ENCODE results near the gene PADI4.

The PADI4 gene

GRCh38 chr1:17306407-17306806 lies 1.6 kb upstream of the PADI4 start:
- Histone ChIP-seq H3K27me3 (ENCODE audit: control insufficient read depth, insufficient read depth, low read length) (no peaks in the 10 kb centered on the region), H3K36me3 (ENCODE audit: control insufficient read depth, low read depth, low read length) (no peaks in the 10 kb centered on the region), H3K27ac (ENCODE audit: low read length) (no peak overlapping the region), H3K9ac (ENCODE audit: low read length) (no peak overlapping the region), H3K4me3 (ENCODE audit: low read length) (no peak overlapping the region), H3K9me3 (ENCODE audit: control insufficient read depth, low read depth, low read length) (peaks cover 10% of the 10 kb centered on the region), H3K4me1 (ENCODE audit: control insufficient read depth, low read depth, low read length) (peaks cover 4% of the 10 kb centered on the region)

GRCh38 chr1:17306921-17307320 lies 1.1 kb upstream of the PADI4 start:
- Histone ChIP-seq H3K9me3 (ENCODE audit: control insufficient read depth, low read depth, low read length) (peaks cover 7% of the 10 kb centered on the region), H3K27me3 (ENCODE audit: control insufficient read depth, insufficient read depth, low read length) (no peaks in the 10 kb centered on the region), H3K4me3 (ENCODE audit: low read length) (no peak overlapping the region), H3K27ac (ENCODE audit: low read length) (no peak overlapping the region), H3K4me1 (ENCODE audit: control insufficient read depth, low read depth, low read length) (peaks cover 4% of the 10 kb centered on the region), H3K9ac (ENCODE audit: low read length) (no peak overlapping the region), H3K36me3 (ENCODE audit: control insufficient read depth, low read depth, low read length) (no peaks in the 10 kb centered on the region)

GRCh38 chr1:17307329-17307728 lies 668 bp upstream of the PADI4 start:
- Histone ChIP-seq H3K4me3 (ENCODE audit: low read length) (no peak overlapping the region), H3K36me3 (ENCODE audit: control insufficient read depth, low read depth, low read length) (no peaks in the 10 kb centered on the region), H3K4me1 (ENCODE audit: control insufficient read depth, low read depth, low read length) (peaks cover 4% of the 10 kb centered on the region), H3K9me3 (ENCODE audit: control insufficient read depth, low read depth, low read length) (peaks cover 3% of the 10 kb centered on the region), H3K9ac (ENCODE audit: low read length) (no peak overlapping the region), H3K27ac (ENCODE audit: low read length) (no peak overlapping the region), H3K27me3 (ENCODE audit: control insufficient read depth, insufficient read depth, low read length) (no peaks in the 10 kb centered on the region)

DNA sequence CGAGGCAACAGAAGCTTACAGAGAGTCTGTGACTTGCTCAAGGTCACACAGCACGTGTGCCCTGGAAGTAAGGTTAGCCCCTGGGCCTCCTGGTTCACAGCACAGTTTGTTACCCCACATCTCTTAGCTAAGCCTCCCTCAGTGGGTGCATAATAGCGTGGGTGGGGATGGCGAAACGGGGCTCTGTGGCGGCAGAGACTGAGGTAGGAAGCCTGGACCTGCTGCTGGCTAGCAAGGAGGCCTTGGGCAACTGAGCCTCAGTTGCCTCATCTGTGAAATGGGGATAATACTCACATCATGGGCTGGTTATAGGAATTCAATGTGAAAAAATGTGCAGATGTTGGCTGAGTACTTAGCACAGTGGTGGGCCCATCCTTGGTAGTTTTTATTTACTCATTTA lies 596 bp downstream of the PADI4 start:
- Histone ChIP-seq H3K9me3 (ENCODE audit: control insufficient read depth, low read depth, low read length) (no peaks in the 10 kb centered on the region), H3K9ac (ENCODE audit: low read length) (no peak overlapping the region), H3K4me3 (ENCODE audit: low read length) (no peak overlapping the region), H3K4me1 (ENCODE audit: control insufficient read depth, low read depth, low read length) (peaks cover 4% of the 10 kb centered on the region), H3K27ac (ENCODE audit: low read length) (no peak overlapping the region), H3K27me3 (ENCODE audit: control insufficient read depth, insufficient read depth, low read length) (no peaks in the 10 kb centered on the region), H3K36me3 (ENCODE audit: control insufficient read depth, low read depth, low read length) (no peaks in the 10 kb centered on the region)

GRCh38 chr1:17309426-17310067 lies 1.6 kb downstream of the PADI4 start:
- Histone ChIP-seq H3K36me3 (ENCODE audit: control insufficient read depth, low read depth, low read length) (no peaks in the 10 kb centered on the region), H3K4me3 (ENCODE audit: low read length) (no peak overlapping the region), H3K27ac (ENCODE audit: low read length) (no peak overlapping the region), H3K27me3 (ENCODE audit: control insufficient read depth, insufficient read depth, low read length) (no peaks in the 10 kb centered on the region), H3K4me1 (ENCODE audit: control insufficient read depth, low read depth, low read length) (peaks cover 4% of the 10 kb centered on the region), H3K9me3 (ENCODE audit: control insufficient read depth, low read depth, low read length) (no peaks in the 10 kb centered on the region), H3K9ac (ENCODE audit: low read length) (no peak overlapping the region)

DNA sequence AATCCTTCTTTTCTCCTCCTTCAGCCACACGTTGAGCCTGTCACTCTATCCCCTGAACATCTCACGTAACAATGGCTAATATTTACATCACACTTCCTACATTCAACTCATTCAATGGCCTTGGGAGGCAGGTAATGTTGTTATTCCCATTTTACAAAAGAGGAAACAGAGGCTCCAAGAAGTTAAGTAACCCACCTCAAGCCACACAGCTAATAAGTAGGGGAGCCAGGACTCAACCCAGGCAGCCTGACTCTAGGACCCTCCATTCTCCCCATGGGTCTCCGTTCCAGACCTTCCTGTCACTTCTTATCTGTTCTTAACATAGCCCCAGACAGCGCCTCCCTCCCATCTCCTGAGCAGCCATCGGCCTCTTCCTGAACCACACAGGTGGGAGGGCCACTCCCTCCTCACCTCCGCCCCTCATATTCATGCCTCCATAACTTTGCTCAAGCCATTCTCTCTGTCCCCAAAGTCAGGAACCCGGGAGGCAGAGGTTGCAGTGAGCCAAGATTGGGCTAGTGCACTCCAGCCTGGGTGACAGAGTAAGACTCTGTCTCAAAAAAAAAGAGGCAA lies 2.2 kb downstream of the PADI4 start:
- Histone ChIP-seq H3K9ac (ENCODE audit: low read length) (no peak overlapping the region), H3K36me3 (ENCODE audit: control insufficient read depth, low read depth, low read length) (no peaks in the 10 kb centered on the region), H3K27me3 (ENCODE audit: control insufficient read depth, insufficient read depth, low read length) (no peaks in the 10 kb centered on the region), H3K27ac (ENCODE audit: low read length) (no peak overlapping the region), H3K4me1 (ENCODE audit: control insufficient read depth, low read depth, low read length) (peaks cover 4% of the 10 kb centered on the region), H3K9me3 (ENCODE audit: control insufficient read depth, low read depth, low read length) (no peaks in the 10 kb centered on the region), H3K4me3 (ENCODE audit: low read length) (no peak overlapping the region)

- no peaks in the 10 kb centered on the region for H3K36me3 ChIP-seq (ENCODE audit: control insufficient read depth, low read depth, low read length)
- no peak overlapping the region for H3K9ac ChIP-seq (ENCODE audit: low read length)
- H3K4me1 ChIP-seq (ENCODE audit: control insufficient read depth, low read depth, low read length): peaks cover 5% of the 10 kb centered on the region
- H3K9me3 ChIP-seq (ENCODE audit: control insufficient read depth, low read depth, low read length): no peaks in the 10 kb centered on the region
- H3K27me3 ChIP-seq (ENCODE audit: control insufficient read depth, insufficient read depth, low read length): no peaks in the 10 kb centered on the region
- no peak overlapping the region for H3K27ac ChIP-seq (ENCODE audit: low read length)
- H3K4me3 ChIP-seq (ENCODE audit: low read length): no peak overlapping the region
Measured at GRCh38 chr1:17313530-17314309, 5.7 kb downstream of the PADI4 start.

- no peak overlapping the region for H3K9ac ChIP-seq (ENCODE audit: low read length)
- H3K4me1 ChIP-seq (ENCODE audit: control insufficient read depth, low read depth, low read length): peaks cover 5% of the 10 kb centered on the region
- no peak overlapping the region for H3K4me3 ChIP-seq (ENCODE audit: low read length)
- no peaks in the 10 kb centered on the region for H3K9me3 ChIP-seq (ENCODE audit: control insufficient read depth, low read depth, low read length)
- H3K36me3 ChIP-seq (ENCODE audit: control insufficient read depth, low read depth, low read length): no peaks in the 10 kb centered on the region
- H3K27ac ChIP-seq (ENCODE audit: low read length): no peak overlapping the region
- no peaks in the 10 kb centered on the region for H3K27me3 ChIP-seq (ENCODE audit: control insufficient read depth, insufficient read depth, low read length)
Measured at GRCh38 chr1:17314491-17314971, 6.5 kb downstream of the PADI4 start.

- Histone ChIP-seq H3K27ac (ENCODE audit: low read length) (no peak overlapping the region), H3K27me3 (ENCODE audit: control insufficient read depth, insufficient read depth, low read length) (no peaks in the 10 kb centered on the region), H3K4me3 (ENCODE audit: low read length) (no peak overlapping the region), H3K9me3 (ENCODE audit: control insufficient read depth, low read depth, low read length) (no peaks in the 10 kb centered on the region), H3K36me3 (ENCODE audit: control insufficient read depth, low read depth, low read length) (no peaks in the 10 kb centered on the region), H3K9ac (ENCODE audit: low read length) (no peak overlapping the region), H3K4me1 (ENCODE audit: control insufficient read depth, low read depth, low read length) (peaks cover 5% of the 10 kb centered on the region)
Measured at GRCh38 chr1:17315542-17316130, 7.6 kb downstream of the PADI4 start.

DNA sequence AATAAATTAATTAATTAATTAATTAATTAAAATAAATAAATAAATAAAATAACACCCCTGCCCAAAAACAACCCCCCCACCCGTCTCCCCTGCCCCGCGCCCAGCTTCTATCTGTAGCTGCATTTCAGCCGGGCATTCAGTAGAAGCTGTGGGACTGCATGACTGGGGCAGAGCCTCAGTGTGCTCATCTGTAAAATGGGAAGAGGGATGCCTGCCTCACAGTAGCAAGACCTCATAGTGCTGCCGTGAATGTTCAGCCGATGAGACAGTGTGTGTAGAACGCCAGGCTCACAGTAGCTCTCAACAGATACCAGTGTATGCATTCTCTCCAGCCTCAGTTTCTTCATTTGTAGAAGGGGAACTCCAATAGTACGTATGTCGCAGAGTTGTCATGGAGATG lies 8.7 kb downstream of the PADI4 start:
- Histone ChIP-seq H3K27me3 (ENCODE audit: control insufficient read depth, insufficient read depth, low read length) (no peaks in the 10 kb centered on the region), H3K4me1 (ENCODE audit: control insufficient read depth, low read depth, low read length) (peaks cover 5% of the 10 kb centered on the region), H3K9me3 (ENCODE audit: control insufficient read depth, low read depth, low read length) (no peaks in the 10 kb centered on the region), H3K36me3 (ENCODE audit: control insufficient read depth, low read depth, low read length) (no peaks in the 10 kb centered on the region), H3K9ac (ENCODE audit: low read length) (no peak overlapping the region), H3K27ac (ENCODE audit: low read length) (no peak overlapping the region), H3K4me3 (ENCODE audit: low read length) (no peak overlapping the region)

- Histone ChIP-seq H3K4me1 (ENCODE audit: control insufficient read depth, low read depth, low read length) (peaks cover 5% of the 10 kb centered on the region), H3K9ac (ENCODE audit: low read length) (no peak overlapping the region), H3K9me3 (ENCODE audit: control insufficient read depth, low read depth, low read length) (no peaks in the 10 kb centered on the region), H3K27me3 (ENCODE audit: control insufficient read depth, insufficient read depth, low read length) (no peaks in the 10 kb centered on the region), H3K36me3 (ENCODE audit: control insufficient read depth, low read depth, low read length) (no peaks in the 10 kb centered on the region), H3K4me3 (ENCODE audit: low read length) (no peak overlapping the region), H3K27ac (ENCODE audit: low read length) (no peak overlapping the region)
Measured at GRCh38 chr1:17318262-17318661, 10.3 kb downstream of the PADI4 start.

Data from iPS-18a (cell line).